IMR-90 (cell line): ENCODE measurements around the gene EHD4. TPM values are rescaled to one million over a fixed set of nuclear protein-coding genes. Genes with fewer than 3 reads are reported as not detected.

Source experiments
- ATAC-seq: fragments of 200-7000 bp; cut with Tn5 transposase; 2 replicates; pipeline ENCODE4 v1.9.1; 2020; ENCODE audit warnings: low read depth, mild to moderate bottlenecking, moderate library complexity
- BruUV-seq: library from RNA; stranded (reverse); fragments of 400-500 nt; replicated peaks from 2 replicates; lab custom pipeline; 2021; lab: Mats Ljungman, UMichigan
- CTCF ChIA-PET: fragments of 300-600 bp; formaldehyde crosslinking; extraction: SDS; loops from one replicate; lab custom pipeline; 2021; ENCODE audit warnings: antibody characterized with exemption; lab: Yijun Ruan, JAX
- POLR2A ChIA-PET: fragments of 300-600 bp; sonication (Branson Sonifier 250); formaldehyde crosslinking; loops from one replicate; lab custom pipeline; 2022; ENCODE audit warnings: antibody characterized with exemption; ENCODE audit not compliant: unreplicated experiment; lab: Charles Lee
- DNase-seq: peaks from one replicate; pipeline ENCODE4 v3.0.0; 2013
- H2AFZ ChIP-seq: replicated peaks from 2 replicates; pipeline ENCODE3; 2013; ENCODE audit warnings: low read length, mild to moderate bottlenecking; ENCODE audit not compliant: poor library complexity
- H2AK5ac ChIP-seq: 2 replicates; pipeline ENCODE4 v1.6.1; 2013; ENCODE audit warnings: low read depth, low read length, inconsistent platforms
- H2AK9ac ChIP-seq: replicated peaks from 2 replicates; pipeline ENCODE3; 2013; ENCODE audit warnings: mild to moderate bottlenecking, low read depth, low read length, moderate library complexity; ENCODE audit not compliant: poor library complexity
- H2BK120ac ChIP-seq: 2 replicates; pipeline ENCODE4 v1.6.1; 2013; ENCODE audit warnings: low read depth, low read length, inconsistent platforms
- H2BK15ac ChIP-seq: 3 replicates; pipeline ENCODE4 v1.6.1; 2013; ENCODE audit warnings: low read depth, low read length, inconsistent platforms
- H2BK20ac ChIP-seq: 2 replicates; pipeline ENCODE4 v1.6.1; 2013; ENCODE audit warnings: low read depth, mild to moderate bottlenecking, inconsistent platforms, low read length, moderate library complexity
- H2BK5ac ChIP-seq: 2 replicates; pipeline ENCODE4 v1.6.1; 2013; ENCODE audit warnings: mild to moderate bottlenecking, low read depth, low read length, inconsistent platforms; ENCODE audit not compliant: poor library complexity, severe bottlenecking
- H3K14ac ChIP-seq: replicated peaks from 2 replicates; pipeline ENCODE4 v1.6.1; 2013; ENCODE audit warnings: low read depth, low read length, inconsistent platforms
- H3K18ac ChIP-seq: 2 replicates; pipeline ENCODE4 v1.6.1; 2013; ENCODE audit warnings: low read depth, low read length, control low read depth
- H3K23ac ChIP-seq: 2 replicates; pipeline ENCODE4 v1.6.1; 2013; ENCODE audit warnings: low read depth, low read length, inconsistent platforms
- H3K27ac ChIP-seq: 2 replicates; pipeline ENCODE4 v1.5.1; 2013; ENCODE audit warnings: mild to moderate bottlenecking, control low read depth, low read length; ENCODE audit not compliant: insufficient read depth
- H3K27me3 ChIP-seq: 2 replicates; pipeline ENCODE4 v1.6.1; 2013; ENCODE audit warnings: low read length; ENCODE audit not compliant: control insufficient read depth, insufficient read depth
- H3K36me3 ChIP-seq: 2 replicates; pipeline ENCODE4 v1.6.1; 2013; ENCODE audit warnings: low read length, mixed read lengths; ENCODE audit not compliant: control insufficient read depth, insufficient read depth
- H3K4ac ChIP-seq: 2 replicates; pipeline ENCODE4 v1.6.1; 2013; ENCODE audit warnings: low read depth, low read length, inconsistent platforms
- H3K4me1 ChIP-seq: 2 replicates; pipeline ENCODE4 v1.6.1; 2013; ENCODE audit warnings: low read length, mixed read lengths; ENCODE audit not compliant: control insufficient read depth, insufficient read depth
- H3K4me2 ChIP-seq: 2 replicates; pipeline ENCODE4 v1.6.1; 2013; ENCODE audit warnings: low read depth, mild to moderate bottlenecking, control low read depth, low read length, moderate library complexity
- H3K4me3 ChIP-seq: 2 replicates; pipeline ENCODE4 v1.5.1; 2013; ENCODE audit warnings: low read depth, mild to moderate bottlenecking, control low read depth, low read length, moderate library complexity; ENCODE audit not compliant: insufficient read depth
- H3K56ac ChIP-seq: 2 replicates; pipeline ENCODE4 v1.6.1; 2013; ENCODE audit warnings: low read length, inconsistent platforms; ENCODE audit not compliant: insufficient read depth; ENCODE audit errors: extremely low read depth
- H3K79me1 ChIP-seq, 2 experiments: 2 replicates each; pipeline ENCODE4 v1.6.1; 2013; ENCODE audit warnings: low read length in 2 of 2, inconsistent platforms in 1 of 2, low read depth in 1 of 2
- H3K9ac ChIP-seq: 2 replicates; pipeline ENCODE4 v1.6.1; 2013; ENCODE audit warnings: low read depth, low read length, control low read depth
- H3K9me1 ChIP-seq: 2 replicates; pipeline ENCODE4 v1.6.1; 2013; ENCODE audit warnings: low read length, inconsistent platforms; ENCODE audit not compliant: insufficient read depth
- H3K9me3 ChIP-seq: 2 replicates; pipeline ENCODE4 v1.6.1; 2013; ENCODE audit warnings: low read length; ENCODE audit not compliant: control insufficient read depth, insufficient read depth
- H4K20me1 ChIP-seq: 2 replicates; pipeline ENCODE4 v1.6.1; 2013; ENCODE audit warnings: low read length, inconsistent platforms; ENCODE audit not compliant: insufficient read depth
- H4K5ac ChIP-seq: 2 replicates; pipeline ENCODE4 v1.6.1; 2013; ENCODE audit warnings: mild to moderate bottlenecking, low read depth, low read length, control low read depth
- H4K8ac ChIP-seq, 2 experiments: 2 replicates each; pipeline ENCODE4 v1.6.1; 2013; ENCODE audit warnings: low read depth in 2 of 2, low read length in 2 of 2, control low read depth in 1 of 2, inconsistent platforms in 1 of 2
- H4K91ac ChIP-seq: 2 replicates; pipeline ENCODE4 v1.6.1; 2013; ENCODE audit warnings: low read depth, low read length, inconsistent platforms; ENCODE audit not compliant: insufficient read depth
- BHLHE40 ChIP-seq: fragments of 150-350 bp; IDR thresholded peaks from 2 replicates; pipeline ENCODE4 v1.6.1; 2016; ENCODE audit warnings: mild to moderate bottlenecking, low read depth, low read length
- CEBPB ChIP-seq: IDR thresholded peaks from 2 replicates; pipeline ENCODE4 v1.6.1; 2012; ENCODE audit warnings: low read depth, low read length, improper control_type of control experiment
- CHD1 ChIP-seq: IDR thresholded peaks from 2 replicates; pipeline ENCODE4 v1.6.1; 2012; ENCODE audit warnings: low read depth, low read length, improper control_type of control experiment
- CTCF ChIP-seq: conservative IDR thresholded peaks from 2 replicates; pipeline ENCODE4 v1.5.1; 2012; ENCODE audit warnings: mild to moderate bottlenecking, low read depth, low read length, improper control_type of control experiment
- ELK1 ChIP-seq: fragments of 150-350 bp; IDR thresholded peaks from 2 replicates; pipeline ENCODE4 v1.6.1; 2016; ENCODE audit warnings: low read depth, mild to moderate bottlenecking, low read length, moderate library complexity, borderline replicate concordance
- FOS ChIP-seq: fragments of 150-350 bp; IDR thresholded peaks from 2 replicates; pipeline ENCODE4 v1.6.1; 2016; ENCODE audit warnings: low read depth, low read length
- MAFK ChIP-seq: IDR thresholded peaks from 2 replicates; pipeline ENCODE4 v1.6.1; 2012; ENCODE audit warnings: low read depth, low read length, improper control_type of control experiment
- MAZ ChIP-seq: IDR thresholded peaks from 2 replicates; pipeline ENCODE4 v1.6.1; 2012; ENCODE audit warnings: low read depth, mild to moderate bottlenecking, low read length, improper control_type of control experiment, moderate library complexity, borderline replicate concordance
- MXI1 ChIP-seq: IDR thresholded peaks from 2 replicates; pipeline ENCODE4 v1.6.1; 2012; ENCODE audit warnings: low read depth, mild to moderate bottlenecking, low read length, moderate library complexity, borderline replicate concordance
- NFE2L2 ChIP-seq: fragments of 150-350 bp; IDR thresholded peaks from 2 replicates; pipeline ENCODE4 v1.6.1; 2016; ENCODE audit warnings: low read depth, mild to moderate bottlenecking, low read length
- POLR2A ChIP-seq: IDR thresholded peaks from 2 replicates; pipeline ENCODE4 v1.6.1; 2012; ENCODE audit warnings: mild to moderate bottlenecking, low read depth, low read length
- RAD21 ChIP-seq: IDR thresholded peaks from 2 replicates; pipeline ENCODE4 v1.6.1; 2012; ENCODE audit warnings: low read length, improper control_type of control experiment
- RCOR1 ChIP-seq: IDR thresholded peaks from 2 replicates; pipeline ENCODE4 v1.6.1; 2012; ENCODE audit warnings: mild to moderate bottlenecking, low read length, improper control_type of control experiment; ENCODE audit not compliant: insufficient replicate concordance
- RFX5 ChIP-seq: IDR thresholded peaks from 2 replicates; pipeline ENCODE4 v1.8.0; 2012; ENCODE audit warnings: low read depth, mild to moderate bottlenecking, low read length, moderate library complexity
- SMC3 ChIP-seq: fragments of 150-350 bp; IDR thresholded peaks from 2 replicates; pipeline ENCODE4 v1.6.1; 2016; ENCODE audit warnings: low read depth, mild to moderate bottlenecking, antibody characterized with exemption, low read length, moderate library complexity
- WGBS, 2 experiments: methylation state at CpG; one replicate each; pipeline versions ENCODE4 v1.1.5 to v1.1.7; 2013; ENCODE audit warnings: missing lambda C conversion rate in 2 of 2; ENCODE audit not compliant: insufficient read length in 1 of 2; ENCODE audit errors: extremely low coverage in 2 of 2; 5-methylcytosine and 5-hydroxymethylcytosine counted together
- dilution Hi-C: fragments of 300-500 bp; cut with HindIII; formaldehyde crosslinking; loops from one replicate; pipeline ENCODE4 v1.14.3; 2018; ENCODE audit warnings: low sequenced_read_pairs; ENCODE audit not compliant: unreplicated experiment
- in situ Hi-C: fragments of 300-500 bp; cut with MboI; formaldehyde crosslinking; loops from 3 replicates; pipeline ENCODE4 v1.14.3; 2019; ENCODE audit warnings: low sequenced_read_pairs, inconsistent platforms, mixed read lengths
- intact Hi-C: fragments of 100-400 bp; cut with micrococcal nuclease; formaldehyde crosslinking; loops from 2 replicates; pipeline ENCODE4 v1.10.0; 2022
- polyA plus RNA-seq, 3 experiments: library from polyadenylated mRNA; depleted of rRNA; stranded (reverse); fragments of >200 nt; gene quantifications; 2 replicates each; pipeline ENCODE4 v1.2.3, GENCODE V29; 2012; ENCODE audit warnings: low replicate concordance in 1 of 3
- total RNA-seq: library from RNA; depleted of rRNA; stranded (reverse); fragments of >200 nt; gene quantifications from 2 replicates; pipeline ENCODE4 v1.2.3, GENCODE V29; 2012
- TF ChIP-seq, protein P1 (sequence below): fragments of 150-350 bp; IDR thresholded peaks from 2 replicates; pipeline ENCODE4 v1.6.1; 2017; ENCODE audit warnings: mild to moderate bottlenecking, antibody characterized with exemption, low read length, low read depth

Gene EHD4
- total and polyA plus RNA-seq, 2 of the 4 experiments (the other 2 are of a cell fraction), result 21.0 to 29.0 TPM

- ATAC-seq (no peak), DNase-seq (no peak)
- Histone ChIP-seq H3K4me3 (no peak overlapping the region), H3K23ac (no peak overlapping the region), H4K5ac (no peak overlapping the region), H3K9ac (no peak overlapping the region), H3K9me1 (no peaks in the 10 kb centered on the region), H4K8ac (no peak overlapping the region), H3K36me3 (no peaks in the 10 kb centered on the region), H3K56ac (no peak overlapping the region), H2BK5ac (no peak overlapping the region), H3K9me3 (no peaks in the 10 kb centered on the region), H3K14ac (no peak overlapping the region), H3K4ac (no peak overlapping the region), H2BK120ac (no peak overlapping the region), H2BK15ac (no peak overlapping the region), H2BK20ac (no peak overlapping the region), H3K18ac (no peak overlapping the region), H2AFZ (peak overlapping the region; percentile 14), H3K27ac (no peak overlapping the region), H4K91ac (no peak overlapping the region), H3K27me3 (peaks cover 61% of the 10 kb centered on the region), H2AK5ac (no peak overlapping the region), H3K79me1 (no peaks in the 10 kb centered on the region), H3K4me2 (no peak overlapping the region), H4K20me1 (no peaks in the 10 kb centered on the region), H2AK9ac (no peak overlapping the region), H3K4me1 (no peaks in the 10 kb centered on the region)
- BruUV-seq, result no TSS peak
- intact Hi-C loops (no loop called here), dilution Hi-C loops (no loop called here), in situ Hi-C loops (no loop called here)
- WGBS, 2 experiments, result 85% methylated on average over 4 of the region's 13 CpGs; no CpG with 5 or more reads in 1 of the 2 experiments
- TF ChIP-seq BHLHE40 (no peak), CHD1 (no peak), CTCF (no peak), ELK1 (no peak), RCOR1 (no peak), POLR2A (no peak), CEBPB (no peak), MAFK (no peak), MXI1 (no peak), RFX5 (no peak), RAD21 (no peak), MAZ (no peak), SMC3 (no peak), NFE2L2 (no peak), FOS (no peak)
- TF ChIP-seq, protein P1, sequence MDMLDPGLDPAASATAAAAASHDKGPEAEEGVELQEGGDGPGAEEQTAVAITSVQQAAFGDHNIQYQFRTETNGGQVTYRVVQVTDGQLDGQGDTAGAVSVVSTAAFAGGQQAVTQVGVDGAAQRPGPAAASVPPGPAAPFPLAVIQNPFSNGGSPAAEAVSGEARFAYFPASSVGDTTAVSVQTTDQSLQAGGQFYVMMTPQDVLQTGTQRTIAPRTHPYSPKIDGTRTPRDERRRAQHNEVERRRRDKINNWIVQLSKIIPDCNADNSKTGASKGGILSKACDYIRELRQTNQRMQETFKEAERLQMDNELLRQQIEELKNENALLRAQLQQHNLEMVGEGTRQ, result no peak
- ChIA-PET POLR2A (no interaction called here), CTCF (no interaction called here)
Measured at GRCh38 chr15:41996921-41997592, 24.7 kb upstream of the EHD4 start.
